Measurements from ENCODE around the gene AKAP6.

Gene AKAP6

DNA sequence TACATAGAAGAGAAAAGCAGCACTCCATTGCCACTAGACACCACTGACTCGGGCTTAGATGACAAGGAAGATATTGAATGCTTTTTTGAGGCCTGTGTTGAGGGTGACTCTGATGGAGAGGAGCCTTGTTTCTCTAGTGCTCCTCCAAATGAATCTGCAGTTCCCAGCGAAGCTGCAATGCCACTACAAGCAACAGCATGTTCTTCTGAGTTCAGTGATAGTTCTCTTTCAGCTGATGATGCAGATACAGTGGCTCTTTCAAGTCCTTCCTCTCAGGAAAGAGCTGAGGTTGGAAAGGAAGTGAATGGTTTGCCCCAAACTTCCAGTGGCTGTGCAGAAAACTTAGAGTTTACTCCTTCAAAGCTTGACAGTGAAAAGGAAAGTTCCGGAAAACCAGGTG lies 495.1 kb downstream of the AKAP6 start:
- no peak overlapping the region for H3K4me3 ChIP-seq (ENCODE audit: low read depth, low read length)
- no peaks in the 10 kb centered on the region for H3K27me3 ChIP-seq (replicated peaks)
- TF ChIP-seq, protein P1, sequence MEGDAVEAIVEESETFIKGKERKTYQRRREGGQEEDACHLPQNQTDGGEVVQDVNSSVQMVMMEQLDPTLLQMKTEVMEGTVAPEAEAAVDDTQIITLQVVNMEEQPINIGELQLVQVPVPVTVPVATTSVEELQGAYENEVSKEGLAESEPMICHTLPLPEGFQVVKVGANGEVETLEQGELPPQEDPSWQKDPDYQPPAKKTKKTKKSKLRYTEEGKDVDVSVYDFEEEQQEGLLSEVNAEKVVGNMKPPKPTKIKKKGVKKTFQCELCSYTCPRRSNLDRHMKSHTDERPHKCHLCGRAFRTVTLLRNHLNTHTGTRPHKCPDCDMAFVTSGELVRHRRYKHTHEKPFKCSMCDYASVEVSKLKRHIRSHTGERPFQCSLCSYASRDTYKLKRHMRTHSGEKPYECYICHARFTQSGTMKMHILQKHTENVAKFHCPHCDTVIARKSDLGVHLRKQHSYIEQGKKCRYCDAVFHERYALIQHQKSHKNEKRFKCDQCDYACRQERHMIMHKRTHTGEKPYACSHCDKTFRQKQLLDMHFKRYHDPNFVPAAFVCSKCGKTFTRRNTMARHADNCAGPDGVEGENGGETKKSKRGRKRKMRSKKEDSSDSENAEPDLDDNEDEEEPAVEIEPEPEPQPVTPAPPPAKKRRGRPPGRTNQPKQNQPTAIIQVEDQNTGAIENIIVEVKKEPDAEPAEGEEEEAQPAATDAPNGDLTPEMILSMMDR (IDR thresholded peaks at IDR 0.05; ENCODE audit: low read depth, low read length, missing control alignments) = no peak
- H3K36me3 ChIP-seq (replicated peaks) = no peaks in the 10 kb centered on the region
- no peak overlapping the region for H3K27ac ChIP-seq
- DNase-seq = no peak
- in situ Hi-C loops (cut with HindIII; ENCODE audit: low pct_ligation_motif_present, low sequenced_read_pairs) = no loop called here

GRCh38 chr14:32825058-32825457 lies 496.0 kb downstream of the AKAP6 start:
- in situ Hi-C loops (cut with HindIII; ENCODE audit: low pct_ligation_motif_present, low sequenced_read_pairs) = no loop called here
- TF ChIP-seq, protein P1 (IDR thresholded peaks at IDR 0.05; ENCODE audit: low read depth, low read length, missing control alignments) = no peak
- Histone ChIP-seq H3K27me3 (replicated peaks) (no peaks in the 10 kb centered on the region), H3K36me3 (replicated peaks) (no peaks in the 10 kb centered on the region), H3K4me3 (ENCODE audit: low read depth, low read length) (no peak overlapping the region), H3K27ac (no peak overlapping the region)
- DNase-seq = no peak

DNA sequence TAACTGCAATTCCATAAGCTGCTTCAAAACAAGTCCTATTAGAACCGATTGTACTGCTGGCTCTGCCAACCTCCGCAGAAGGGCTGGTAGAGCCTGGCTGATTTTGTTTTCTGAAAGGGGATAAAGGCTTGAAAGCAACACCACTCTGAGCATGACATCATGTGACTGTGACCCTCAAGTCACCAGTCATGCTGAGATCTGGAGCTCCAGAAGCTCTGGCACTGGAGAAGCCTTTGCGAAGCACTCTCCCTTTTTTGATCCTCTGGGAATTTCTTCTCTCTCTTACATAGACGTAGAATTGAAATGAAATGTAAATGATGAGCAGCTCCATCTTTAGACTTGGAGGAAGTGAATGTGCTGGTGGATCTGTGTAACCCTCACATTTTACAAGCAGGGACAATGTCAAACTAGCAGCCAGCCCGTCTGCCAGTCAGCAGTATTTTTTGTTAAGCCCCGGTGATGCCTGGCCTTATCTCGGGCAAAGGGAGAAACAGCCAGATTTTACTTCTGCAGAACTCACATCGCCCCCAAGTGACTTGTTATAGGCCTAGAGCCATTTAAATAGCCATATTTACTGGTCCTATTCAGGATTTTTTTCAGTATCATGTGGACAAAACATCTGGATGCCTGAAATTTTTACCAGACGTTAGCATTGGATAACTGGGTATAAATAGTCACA lies 497.4 kb downstream of the AKAP6 start:
- Histone ChIP-seq H3K27ac (no peak overlapping the region), H3K27me3 (replicated peaks) (no peaks in the 10 kb centered on the region), H3K36me3 (replicated peaks) (no peaks in the 10 kb centered on the region), H3K4me3 (ENCODE audit: low read depth, low read length) (no peak overlapping the region)
- in situ Hi-C loops (cut with HindIII; ENCODE audit: low pct_ligation_motif_present, low sequenced_read_pairs) = no loop called here
- TF ChIP-seq, protein P1 (IDR thresholded peaks at IDR 0.05; ENCODE audit: low read depth, low read length, missing control alignments) = peak; percentile 52
- peak; percentile 37 for DNase-seq

DNA sequence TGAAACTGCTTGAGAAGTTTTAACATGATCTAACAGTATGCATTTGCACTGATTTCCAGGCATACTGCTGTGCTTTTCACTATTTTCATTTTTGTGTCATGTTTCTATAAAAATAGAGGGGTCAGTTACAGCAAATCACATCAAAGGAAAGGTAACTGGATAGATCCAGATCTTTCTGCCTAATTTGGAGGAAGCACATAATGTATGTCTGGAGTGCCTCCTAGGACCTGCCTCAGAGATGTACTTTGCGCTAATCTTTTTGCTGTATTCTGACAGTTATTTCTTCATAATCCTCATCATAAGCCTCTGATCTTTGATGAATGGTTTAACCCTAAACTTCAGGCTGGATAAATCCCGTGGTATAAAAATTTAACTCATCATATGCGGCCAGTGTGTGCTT lies 498.4 kb downstream of the AKAP6 start:
- no peak overlapping the region for H3K27ac ChIP-seq

GRCh38 chr14:32835924-32836323 lies 506.8 kb downstream of the AKAP6 start:
- DNase-seq = no peak
- TF ChIP-seq, protein P1 (IDR thresholded peaks at IDR 0.05; ENCODE audit: low read depth, low read length, missing control alignments) = no peak
- H3K27me3 ChIP-seq (replicated peaks) = no peaks in the 10 kb centered on the region
- H3K27ac ChIP-seq = no peak overlapping the region
- no peaks in the 10 kb centered on the region for H3K36me3 ChIP-seq (replicated peaks)
- H3K4me3 ChIP-seq (ENCODE audit: low read depth, low read length) = no peak overlapping the region
- in situ Hi-C loops (cut with HindIII; ENCODE audit: low pct_ligation_motif_present, low sequenced_read_pairs) = no loop called here

More for the DNA sequence above, 498.4 kb downstream of the AKAP6 start:
- in situ Hi-C loops (cut with HindIII; ENCODE audit: low pct_ligation_motif_present, low sequenced_read_pairs) = no loop called here
- Histone ChIP-seq H3K27me3 (replicated peaks) (no peaks in the 10 kb centered on the region), H3K36me3 (replicated peaks) (no peaks in the 10 kb centered on the region), H3K4me3 (ENCODE audit: low read depth, low read length) (no peak overlapping the region)
- no peak for DNase-seq
- TF ChIP-seq, protein P1 (IDR thresholded peaks at IDR 0.05; ENCODE audit: low read depth, low read length, missing control alignments) = no peak

DNA sequence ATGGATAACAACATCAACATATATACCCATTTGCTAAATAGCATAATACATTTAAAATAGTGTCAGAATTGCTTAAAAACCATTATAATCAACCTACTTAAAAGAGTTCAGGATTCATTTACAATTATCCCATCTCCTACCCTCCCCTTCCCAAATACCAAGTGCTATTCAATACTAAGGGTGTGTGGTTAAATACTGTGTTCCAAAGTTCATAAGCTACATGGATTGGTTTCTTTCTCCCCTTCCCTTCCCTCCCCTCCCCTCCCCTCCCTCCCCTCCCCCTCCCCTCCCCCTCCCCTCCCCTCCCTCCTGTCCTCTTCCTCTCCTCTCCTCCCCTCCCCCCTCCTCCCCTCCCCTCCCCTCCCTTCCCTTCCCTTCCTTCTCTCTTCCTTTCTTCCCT lies 512.6 kb downstream of the AKAP6 start:
- H3K27me3 ChIP-seq (replicated peaks) = no peaks in the 10 kb centered on the region
- H3K27ac ChIP-seq = no peak overlapping the region

More for the DNA sequence above, 512.6 kb downstream of the AKAP6 start:
- in situ Hi-C loops (cut with HindIII; ENCODE audit: low pct_ligation_motif_present, low sequenced_read_pairs) = no loop called here
- TF ChIP-seq, protein P1 (IDR thresholded peaks at IDR 0.05; ENCODE audit: low read depth, low read length, missing control alignments) = no peak
- no peak overlapping the region for H3K4me3 ChIP-seq (ENCODE audit: low read depth, low read length)
- no peaks in the 10 kb centered on the region for H3K36me3 ChIP-seq (replicated peaks)
- DNase-seq = no peak
